Endothelial cell of umbilical vein (primary cell): ENCODE results near the gene MUC13. TPM values are rescaled to one million over a fixed set of nuclear protein-coding genes. Genes with fewer than 3 reads are reported as not detected.

Experiments used
- BruUV-seq: library from RNA; stranded (reverse); fragments of 400-500 nt; replicated peaks from 2 replicates; lab custom pipeline; 2021; lab: Mats Ljungman, UMichigan
- CTCF ChIA-PET: fragments of 300-600, 350-600 bp; sonication (Branson Sonifier 250); formaldehyde crosslinking; loops from one replicate; lab custom pipeline; 2021; ENCODE audit warnings: antibody characterized with exemption, inconsistent platforms; lab: Charles Lee
- POLR2A ChIA-PET: fragments of 300-600, 350-600 bp; sonication (Branson Sonifier 250); formaldehyde crosslinking; loops from one replicate; lab custom pipeline; 2021; ENCODE audit warnings: antibody characterized with exemption, inconsistent platforms; lab: Charles Lee
- DNase-seq: peaks from one replicate; pipeline ENCODE4 v3.0.0-alpha.2; 2011; ENCODE audit warnings: low read depth, low spot score
- FAIRE-seq: peaks from 2 replicates; lab custom pipeline; 2011; peaks lifted over from hg19 to GRCh38; lab: Jason Lieb, UNC
- H2AFZ ChIP-seq: 2 replicates; pipeline ENCODE4 v1.6.0; 2012; ENCODE audit warnings: low read depth, low read length, control low read depth, inconsistent platforms
- H3K27ac ChIP-seq: 2 replicates; pipeline ENCODE4 v1.5.1; 2011; ENCODE audit warnings: low read depth, mild to moderate bottlenecking, control low read depth, low read length, moderate library complexity; ENCODE audit not compliant: insufficient read depth
- H3K27me3 ChIP-seq, 2 experiments: 2 replicates each; pipeline versions ENCODE4 v1.6.0 to v1.6.1; 2011; ENCODE audit warnings: low read length in 2 of 2, mixed read lengths in 1 of 2; ENCODE audit not compliant: control insufficient read depth in 2 of 2, insufficient read depth in 2 of 2
- H3K36me3 ChIP-seq, 2 experiments: 2 replicates in 1 of 2; 3 replicates in 1 of 2; pipeline ENCODE4 v1.5.1; 2011; ENCODE audit warnings: low read length in 2 of 2, mild to moderate bottlenecking in 1 of 2, moderate library complexity in 1 of 2; ENCODE audit not compliant: control insufficient read depth in 2 of 2, insufficient read depth in 2 of 2; ENCODE audit errors: extremely low read depth in 1 of 2
- H3K4me1 ChIP-seq: 3 replicates; pipeline ENCODE4 v1.5.1; 2011; ENCODE audit warnings: mild to moderate bottlenecking, low read length; ENCODE audit not compliant: control insufficient read depth, insufficient read depth; ENCODE audit errors: extremely low read depth
- H3K4me2 ChIP-seq: 2 replicates; pipeline ENCODE4 v1.6.1; 2011; ENCODE audit warnings: low read length, control low read depth, mixed read lengths; ENCODE audit not compliant: insufficient read depth
- H3K4me3 ChIP-seq, 3 experiments: fragments of 200-600 bp in 1 of 3; sonication (generic), shearing (Covaris generic) in 1 of 3; replicated peaks in 1 of 3; 2 replicates each; pipeline ENCODE4 v1.5.1; 2011 to 2016; ENCODE audit warnings: control low read depth in 3 of 3, low read length in 3 of 3, mild to moderate bottlenecking in 2 of 3, inconsistent platforms in 1 of 3, low read depth in 1 of 3, moderate library complexity in 1 of 3; ENCODE audit not compliant: insufficient read depth in 1 of 3
- H3K79me2 ChIP-seq: 2 replicates; pipeline ENCODE4 v1.6.0; 2012; ENCODE audit warnings: low read length, inconsistent platforms; ENCODE audit not compliant: control insufficient read depth, insufficient read depth
- H3K9ac ChIP-seq: replicated peaks from 2 replicates; pipeline ENCODE3; 2011; ENCODE audit warnings: low read length, control low read depth; ENCODE audit not compliant: insufficient read depth; ENCODE audit errors: extremely low read depth
- H3K9me1 ChIP-seq: replicated peaks from 3 replicates; pipeline ENCODE4 v1.6.0; 2011; ENCODE audit warnings: mild to moderate bottlenecking, low read length; ENCODE audit not compliant: control insufficient read depth, insufficient read depth; ENCODE audit errors: extremely low read depth
- H3K9me3 ChIP-seq: replicated peaks from 2 replicates; pipeline ENCODE4 v1.5.1; 2012; ENCODE audit warnings: low read length, inconsistent platforms; ENCODE audit not compliant: control insufficient read depth, insufficient read depth
- H4K20me1 ChIP-seq: replicated peaks from 2 replicates; pipeline ENCODE3; 2011; ENCODE audit warnings: mild to moderate bottlenecking, low read length; ENCODE audit not compliant: control insufficient read depth, insufficient read depth; ENCODE audit errors: extremely low read depth
- EZH2 ChIP-seq: IDR thresholded peaks from 2 replicates; pipeline ENCODE4 v1.6.1; 2012; ENCODE audit warnings: borderline replicate concordance, low read depth, mild to moderate bottlenecking, moderate library complexity, low read length, inconsistent platforms; ENCODE audit not compliant: severe bottlenecking
- FOS ChIP-seq: IDR thresholded peaks from 2 replicates; pipeline ENCODE4 v1.6.1; 2011; ENCODE audit warnings: mild to moderate bottlenecking, low read length, moderate library complexity, borderline replicate concordance; ENCODE audit not compliant: insufficient read depth
- GATA2 ChIP-seq: IDR thresholded peaks from 2 replicates; pipeline ENCODE4 v1.7.0; 2011; ENCODE audit warnings: low read depth, mild to moderate bottlenecking, moderate library complexity, mixed read lengths, low read length; ENCODE audit not compliant: insufficient read length, insufficient read depth
- JUN ChIP-seq: IDR thresholded peaks from 2 replicates; pipeline ENCODE4 v1.6.1; 2011; ENCODE audit warnings: borderline replicate concordance, low read depth; ENCODE audit not compliant: insufficient read length, insufficient read depth
- MYC ChIP-seq: IDR thresholded peaks from one replicate; pipeline ENCODE4 v1.6.1; 2011; ENCODE audit warnings: mild to moderate bottlenecking, low read depth, low read length
- POLR2A ChIP-seq: IDR thresholded peaks from 2 replicates; pipeline ENCODE4 v1.6.1; 2012; ENCODE audit warnings: low read depth, mild to moderate bottlenecking, control low read depth, low read length
- POLR2AphosphoS5 ChIP-seq: IDR thresholded peaks from 2 replicates; pipeline ENCODE4 v1.6.1; 2012; ENCODE audit warnings: low read depth, mild to moderate bottlenecking, control low read depth, low read length, moderate library complexity; ENCODE audit not compliant: insufficient read depth
- dilution Hi-C: fragments of 300-500 bp; cut with MboI; formaldehyde crosslinking; loops from one replicate; pipeline ENCODE4 v1.15.0; 2019; ENCODE audit warnings: low sequenced_read_pairs; ENCODE audit not compliant: extremely low pct_ligation_motif_present
- intact Hi-C: fragments of 100-400 bp; cut with micrococcal nuclease; formaldehyde crosslinking; loops from one replicate; pipeline ENCODE4 v1.10.0; 2022
- polyA plus RNA-seq, 4 experiments: library from polyadenylated mRNA; depleted of rRNA in 3 of 4; stranded (reverse) in 3 of 4; unstranded in 1 of 4; fragments of >200 nt; gene quantifications; 2 replicates each; pipeline versions ENCODE4 v1.2.1 to v1.2.3, GENCODE V29; 2011 to 2012; ENCODE audit warnings: missing spikeins in 1 of 4
- total RNA-seq: library from RNA; stranded (reverse); gene quantifications from 2 replicates; pipeline ENCODE4 v1.2.3, GENCODE V29; 2021
- TF ChIP-seq, protein P1 (sequence below): IDR thresholded peaks from 2 replicates; pipeline ENCODE4 v1.6.1; 2011; ENCODE audit not compliant: insufficient read depth, insufficient read length
- TF ChIP-seq, protein P2 (sequence below), 2 donors: IDR thresholded peaks; 1 replicate in 1 of 2; 2 replicates in 1 of 2; pipeline ENCODE4 v1.5.1; 2011; ENCODE audit warnings: low read length in 2 of 2, mild to moderate bottlenecking in 2 of 2, moderate library complexity in 2 of 2, control low read depth in 1 of 2, inconsistent platforms in 1 of 2, low read depth in 1 of 2; ENCODE audit not compliant: insufficient read depth in 1 of 2; ENCODE audit errors: extremely low read depth in 1 of 2

The MUC13 gene
- total and polyA plus RNA-seq, 2 donors (not counting 3 experiments of a cell fraction or from before 2014, with no cell fraction given), result not detected

DNA sequence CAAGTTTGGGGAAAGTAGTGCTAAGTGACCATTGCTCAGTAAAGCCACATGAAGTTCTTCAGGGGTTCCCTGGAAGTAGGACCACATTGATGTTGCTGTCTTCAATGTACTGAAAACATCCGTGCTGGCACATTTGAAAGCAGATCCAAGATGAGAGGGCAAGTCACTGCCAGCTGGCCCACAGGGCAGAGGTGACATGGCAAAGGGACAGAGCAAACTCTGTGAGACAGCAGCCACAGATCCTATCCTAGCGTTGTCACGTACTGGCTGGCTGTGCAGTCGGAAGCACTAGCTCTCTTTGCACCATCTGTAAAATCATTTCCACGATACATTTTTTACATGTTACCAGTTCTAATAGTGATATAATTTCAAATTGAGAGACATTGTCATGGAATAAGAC, 13.8 kb downstream of the MUC13 start:
- CTCF ChIA-PET, result interaction anchor here (0.7 to 1.9 kb wide), 5 partner anchors 14 to 134 kb away, joined by 3 to 4 read pairs (median 3); partner anchors contain the start of gene MUC13
- DNase-seq (no peak), FAIRE-seq (no peak)
- no peaks in the 10 kb centered on the region for H3K9me3 ChIP-seq
- H3K9me1 ChIP-seq, result no peaks in the 10 kb centered on the region
- no peaks in the 10 kb centered on the region for H4K20me1 ChIP-seq
- H3K27ac ChIP-seq, result no peak overlapping the region
- BruUV-seq, result no TSS peak
- TF ChIP-seq, protein P1, sequence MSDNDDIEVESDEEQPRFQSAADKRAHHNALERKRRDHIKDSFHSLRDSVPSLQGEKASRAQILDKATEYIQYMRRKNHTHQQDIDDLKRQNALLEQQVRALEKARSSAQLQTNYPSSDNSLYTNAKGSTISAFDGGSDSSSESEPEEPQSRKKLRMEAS, result no peak
- TF ChIP-seq EZH2 (no peak), FOS (no peak), POLR2AphosphoS5 (no peak), MYC (no peak), GATA2 (no peak), JUN (no peak), POLR2A (no peak)
- TF ChIP-seq, protein P2, sequence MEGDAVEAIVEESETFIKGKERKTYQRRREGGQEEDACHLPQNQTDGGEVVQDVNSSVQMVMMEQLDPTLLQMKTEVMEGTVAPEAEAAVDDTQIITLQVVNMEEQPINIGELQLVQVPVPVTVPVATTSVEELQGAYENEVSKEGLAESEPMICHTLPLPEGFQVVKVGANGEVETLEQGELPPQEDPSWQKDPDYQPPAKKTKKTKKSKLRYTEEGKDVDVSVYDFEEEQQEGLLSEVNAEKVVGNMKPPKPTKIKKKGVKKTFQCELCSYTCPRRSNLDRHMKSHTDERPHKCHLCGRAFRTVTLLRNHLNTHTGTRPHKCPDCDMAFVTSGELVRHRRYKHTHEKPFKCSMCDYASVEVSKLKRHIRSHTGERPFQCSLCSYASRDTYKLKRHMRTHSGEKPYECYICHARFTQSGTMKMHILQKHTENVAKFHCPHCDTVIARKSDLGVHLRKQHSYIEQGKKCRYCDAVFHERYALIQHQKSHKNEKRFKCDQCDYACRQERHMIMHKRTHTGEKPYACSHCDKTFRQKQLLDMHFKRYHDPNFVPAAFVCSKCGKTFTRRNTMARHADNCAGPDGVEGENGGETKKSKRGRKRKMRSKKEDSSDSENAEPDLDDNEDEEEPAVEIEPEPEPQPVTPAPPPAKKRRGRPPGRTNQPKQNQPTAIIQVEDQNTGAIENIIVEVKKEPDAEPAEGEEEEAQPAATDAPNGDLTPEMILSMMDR (IDR thresholded peaks at IDR 0.05; ENCODE audit: extremely low read depth in 1 of 2, insufficient read depth in 1 of 2, low read depth in 1 of 2, low read length in 2 of 2), result no peak
- H3K79me2 ChIP-seq, result no peaks in the 10 kb centered on the region
- H2AFZ ChIP-seq, result no peak overlapping the region
- no peak overlapping the region for H3K4me3 ChIP-seq
- H3K4me1 ChIP-seq, result no peaks in the 10 kb centered on the region
- dilution Hi-C loops, result no loop called here
- H3K4me2 ChIP-seq, result no peak overlapping the region
- POLR2A ChIA-PET, result no interaction called here
- H3K27me3 ChIP-seq, result peaks cover 5 to 11% of the 10 kb centered on the region in 2 experiments
- no peaks in the 10 kb centered on the region for H3K36me3 ChIP-seq
- H3K9ac ChIP-seq, result no peak overlapping the region
- intact Hi-C loops, result no loop called here
